Measurements from ENCODE around the gene SLAIN2. TPM values are rescaled to one million over a fixed set of nuclear protein-coding genes. Genes with fewer than 3 reads are reported as not detected.

Gene SLAIN2
- total RNA-seq, 1 experiment from 2014 or later = 30.8 TPM

DNA sequence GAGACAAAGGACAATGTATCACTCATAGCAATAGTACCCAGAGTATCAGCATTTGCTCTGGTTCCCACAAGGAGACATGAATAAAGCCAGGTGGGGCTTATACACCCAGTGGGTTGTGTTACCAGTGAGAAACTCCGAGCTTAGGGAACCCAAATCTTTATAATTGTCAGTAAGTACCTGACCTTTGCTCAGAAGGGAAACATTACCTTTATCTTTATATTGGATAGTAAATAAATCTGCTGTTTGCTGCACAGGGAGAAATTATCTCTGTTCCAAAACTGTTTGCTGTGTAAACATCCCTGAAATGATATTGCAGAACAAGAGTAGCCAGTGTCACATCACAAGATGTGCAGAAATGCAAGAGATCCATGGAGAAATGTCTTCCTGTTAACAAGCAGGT is 12.1 kb upstream of the SLAIN2 start:
- Histone ChIP-seq H3K9ac (ENCODE audit: extremely low read depth, insufficient read length, low read length) (no peak overlapping the region), H3K23me2 (ENCODE audit: insufficient read length, low read depth, low read length, poor library complexity, severe bottlenecking) (no peaks in the 10 kb centered on the region), H3K56ac (ENCODE audit: insufficient read length, low read depth, low read length) (no peak overlapping the region), H4K91ac (ENCODE audit: insufficient read length, low read depth, low read length) (no peak overlapping the region), H3K4me1 (ENCODE audit: insufficient read depth, low read length) (no peaks in the 10 kb centered on the region), H3K4me2 (ENCODE audit: insufficient read depth, insufficient read length, low read length) (no peak overlapping the region), H2BK12ac (ENCODE audit: insufficient read length, low read depth, low read length) (no peak overlapping the region), H3K14ac (ENCODE audit: insufficient read depth, low read length) (no peak overlapping the region), H2AK5ac (ENCODE audit: insufficient read length, low read length) (no peak overlapping the region), H4K20me1 (ENCODE audit: control insufficient read depth, insufficient read depth, insufficient read length) (no peaks in the 10 kb centered on the region), H2BK120ac (ENCODE audit: low read depth, low read length, poor library complexity, severe bottlenecking) (no peak overlapping the region), H3K18ac (ENCODE audit: insufficient read length, low read depth, low read length) (no peak overlapping the region), H3K79me1 (ENCODE audit: insufficient read depth, low read depth, low read length, poor library complexity, severe bottlenecking) (no peaks in the 10 kb centered on the region), H4K5ac (ENCODE audit: insufficient read length, low read depth, low read length) (no peak overlapping the region), H3K4ac (ENCODE audit: low read depth, low read length) (no peak overlapping the region), H2BK20ac (ENCODE audit: low read depth, low read length, poor library complexity, severe bottlenecking) (no peak overlapping the region), H2BK5ac (ENCODE audit: insufficient read length, low read length) (no peak overlapping the region), H2BK15ac (ENCODE audit: low read depth, low read length) (no peak overlapping the region), H3K23ac (ENCODE audit: insufficient read length, low read depth, low read length) (no peak overlapping the region), H3K79me2 (ENCODE audit: insufficient read depth, low read length) (no peaks in the 10 kb centered on the region), H2AFZ (ENCODE audit: low read length) (no peak overlapping the region), H3K27me3 (ENCODE audit: insufficient read depth, low read length) (no peaks in the 10 kb centered on the region), H3K27ac (ENCODE audit: insufficient read length, low read depth, low read length) (no peak overlapping the region), H3K9me3 (ENCODE audit: control insufficient read depth, low read depth, low read length) (no peaks in the 10 kb centered on the region), H3T11ph (ENCODE audit: low read length) (no peak overlapping the region), H4K8ac (replicated peaks; ENCODE audit: insufficient read length, low read depth, low read length) (no peak overlapping the region)
- no peak for DNase-seq
- Mint-ChIP-seq H3K27me3 (ENCODE audit: low read depth) (no peaks in the 10 kb centered on the region), H3K27ac (no peak overlapping the region), H3K9me3 (no peaks in the 10 kb centered on the region), H3K4me1 (no peaks in the 10 kb centered on the region), H3K36me3 (ENCODE audit: insufficient read depth in 1 of 3, low read depth in 3 of 3) (no peaks in the 10 kb centered on the region), H3K4me3 (no peak overlapping the region)
- no peak for TF ChIP-seq CTCF (conservative IDR thresholded peaks at IDR 0.05)
- no CpG with 5 or more reads among the region's 1 CpG for WGBS (ENCODE audit: extremely low coverage, insufficient read length, low lambda C conversion rate)

Data from H9 (cell line).